Smooth muscle cell (in vitro differentiated cells): Measurements from ENCODE around the gene LMCD1. TPM values are rescaled to one million over a fixed set of nuclear protein-coding genes. Genes with fewer than 3 reads are reported as not detected.

Experiments used
- DNase-seq: peaks from one replicate; lab custom pipeline; 2025; ENCODE audit not compliant: unreplicated experiment; lab: John Stamatoyannopoulos, UW
- H2AFZ ChIP-seq: fragments of 200-600 bp; sonication (generic); 2 replicates; pipeline ENCODE4 v1.6.0; 2016; ENCODE audit warnings: antibody characterized with exemption, low read depth, mild to moderate bottlenecking
- H3F3A ChIP-seq: fragments of 200-600 bp; sonication (generic); 2 replicates; pipeline ENCODE4 v1.6.0; 2017; ENCODE audit warnings: antibody characterized with exemption, low read depth
- H3K27ac ChIP-seq: fragments of 200-600 bp; sonication (generic); 2 replicates; pipeline ENCODE4 v1.5.1; 2016; ENCODE audit warnings: low read depth, mild to moderate bottlenecking
- H3K27me3 ChIP-seq: fragments of 200-600 bp; sonication (generic); 2 replicates; pipeline ENCODE4 v1.6.1; 2016; ENCODE audit warnings: low read depth, mild to moderate bottlenecking
- H3K36me3 ChIP-seq: fragments of 200-600 bp; sonication (generic); 2 replicates; pipeline ENCODE4 v1.5.1; 2016; ENCODE audit warnings: low read depth
- H3K4me1 ChIP-seq: fragments of 200-600 bp; sonication (generic); 2 replicates; pipeline ENCODE4 v1.5.1; 2016; ENCODE audit warnings: low read depth
- H3K4me2 ChIP-seq: fragments of 200-600 bp; sonication (generic); 2 replicates; pipeline ENCODE4 v1.6.0; 2016; ENCODE audit warnings: mild to moderate bottlenecking
- H3K4me3 ChIP-seq: fragments of 200-600 bp; sonication (generic); 2 replicates; pipeline ENCODE4 v1.5.1; 2016; ENCODE audit warnings: mild to moderate bottlenecking
- H3K79me2 ChIP-seq: fragments of 200-600 bp; sonication (generic); 2 replicates; pipeline ENCODE4 v1.6.0; 2016; ENCODE audit warnings: low read depth, mild to moderate bottlenecking
- H3K9ac ChIP-seq: fragments of 200-600 bp; sonication (generic); 2 replicates; pipeline ENCODE4 v1.6.0; 2016; ENCODE audit warnings: low read depth
- H3K9me3 ChIP-seq: fragments of 200-600 bp; sonication (generic); replicated peaks from 2 replicates; pipeline ENCODE4 v1.5.1; 2016; ENCODE audit warnings: low read depth
- H4K20me1 ChIP-seq: fragments of 200-600 bp; sonication (generic); 2 replicates; pipeline ENCODE4 v1.6.0; 2016; ENCODE audit warnings: low read depth
- WGBS: methylation state at CpG from one replicate; pipeline ENCODE4 v1.1.7; 2016; ENCODE audit warnings: low lambda C conversion rate; 5-methylcytosine and 5-hydroxymethylcytosine counted together
- polyA plus RNA-seq: library from polyadenylated mRNA; unstranded; fragments of >200 nt; fragmentation: Nextera tagmentation; extraction: Ambion mirVana; gene quantifications from 2 replicates; pipeline ENCODE4 v1.2.1, GENCODE V29; 2016
- total RNA-seq: library from RNA; depleted of rRNA; stranded (reverse); fragments of >200 nt; gene quantifications from 2 replicates; pipeline ENCODE4 v1.2.3, GENCODE V29; 2014
- TF ChIP-seq, protein P1 (sequence below): fragments of 200-600 bp; sonication (generic); IDR thresholded peaks from 2 replicates; pipeline ENCODE4 v1.5.1; 2017; ENCODE audit warnings: borderline replicate concordance, mild to moderate bottlenecking, antibody characterized with exemption; ENCODE audit not compliant: insufficient read depth, poor library complexity, severe bottlenecking

LMCD1 gene
- total and polyA plus RNA-seq, 2 experiments from 2014 or later: 187 to 524 TPM

DNA sequence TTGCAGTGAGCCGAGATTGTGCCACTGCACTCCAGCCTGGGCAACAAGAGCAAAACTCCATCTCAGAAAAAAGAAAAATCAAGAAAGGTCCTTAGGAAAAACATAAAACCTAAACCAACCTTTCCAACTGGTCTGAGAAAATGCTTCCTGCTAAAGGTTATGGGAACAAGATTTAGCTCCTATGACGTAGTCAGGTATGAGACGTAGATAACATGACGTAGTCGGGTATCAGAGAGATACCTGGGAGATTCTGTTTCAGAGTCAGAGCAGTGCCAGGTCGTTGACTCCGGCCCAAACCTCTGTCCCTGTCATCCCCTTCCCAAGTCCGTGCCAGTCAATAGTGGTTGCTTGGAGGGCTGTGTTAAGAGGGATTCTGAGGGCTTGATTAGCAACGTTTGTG lies 39.9 kb downstream of the LMCD1 start:
- 89% methylated on average over 9 of the region's 9 CpGs for WGBS
- no peak overlapping the region for H2AFZ ChIP-seq
- H3K4me3 ChIP-seq: no peak overlapping the region
- peaks cover 70% of the 10 kb centered on the region for H4K20me1 ChIP-seq
- no peak overlapping the region for H3K4me2 ChIP-seq
- DNase-seq: no peak
- peaks cover 11% of the 10 kb centered on the region for H3K79me2 ChIP-seq
- peaks cover 46% of the 10 kb centered on the region for H3F3A ChIP-seq
- peak overlapping the region; percentile 97 for H3K27ac ChIP-seq
- no peaks in the 10 kb centered on the region for H3K9me3 ChIP-seq
- H3K36me3 ChIP-seq: peaks cover 20% of the 10 kb centered on the region
- no peaks in the 10 kb centered on the region for H3K4me1 ChIP-seq
- no peaks in the 10 kb centered on the region for H3K27me3 ChIP-seq
- no peak overlapping the region for H3K9ac ChIP-seq
- TF ChIP-seq, protein P1, sequence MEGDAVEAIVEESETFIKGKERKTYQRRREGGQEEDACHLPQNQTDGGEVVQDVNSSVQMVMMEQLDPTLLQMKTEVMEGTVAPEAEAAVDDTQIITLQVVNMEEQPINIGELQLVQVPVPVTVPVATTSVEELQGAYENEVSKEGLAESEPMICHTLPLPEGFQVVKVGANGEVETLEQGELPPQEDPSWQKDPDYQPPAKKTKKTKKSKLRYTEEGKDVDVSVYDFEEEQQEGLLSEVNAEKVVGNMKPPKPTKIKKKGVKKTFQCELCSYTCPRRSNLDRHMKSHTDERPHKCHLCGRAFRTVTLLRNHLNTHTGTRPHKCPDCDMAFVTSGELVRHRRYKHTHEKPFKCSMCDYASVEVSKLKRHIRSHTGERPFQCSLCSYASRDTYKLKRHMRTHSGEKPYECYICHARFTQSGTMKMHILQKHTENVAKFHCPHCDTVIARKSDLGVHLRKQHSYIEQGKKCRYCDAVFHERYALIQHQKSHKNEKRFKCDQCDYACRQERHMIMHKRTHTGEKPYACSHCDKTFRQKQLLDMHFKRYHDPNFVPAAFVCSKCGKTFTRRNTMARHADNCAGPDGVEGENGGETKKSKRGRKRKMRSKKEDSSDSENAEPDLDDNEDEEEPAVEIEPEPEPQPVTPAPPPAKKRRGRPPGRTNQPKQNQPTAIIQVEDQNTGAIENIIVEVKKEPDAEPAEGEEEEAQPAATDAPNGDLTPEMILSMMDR: no peak

- H3K4me3 ChIP-seq: no peak overlapping the region
- no peak overlapping the region for H3K9ac ChIP-seq
- H3K79me2 ChIP-seq: peaks cover 11% of the 10 kb centered on the region
- H3K27ac ChIP-seq: peak overlapping the region; percentile 25
- no peaks in the 10 kb centered on the region for H3K27me3 ChIP-seq
- peaks cover 20% of the 10 kb centered on the region for H3K36me3 ChIP-seq
- TF ChIP-seq, protein P1: no peak
- H2AFZ ChIP-seq: no peak overlapping the region
- H4K20me1 ChIP-seq: peaks cover 61% of the 10 kb centered on the region
- no peak for DNase-seq
- no peak overlapping the region for H3K4me2 ChIP-seq
- WGBS: 88% methylated on average over 12 of the region's 12 CpGs
- H3F3A ChIP-seq: peaks cover 41% of the 10 kb centered on the region
- H3K4me1 ChIP-seq: no peaks in the 10 kb centered on the region
- no peaks in the 10 kb centered on the region for H3K9me3 ChIP-seq
These were observed 40.8 kb downstream of the LMCD1 start for GRCh38 chr3:8542190-8543135.

DNA sequence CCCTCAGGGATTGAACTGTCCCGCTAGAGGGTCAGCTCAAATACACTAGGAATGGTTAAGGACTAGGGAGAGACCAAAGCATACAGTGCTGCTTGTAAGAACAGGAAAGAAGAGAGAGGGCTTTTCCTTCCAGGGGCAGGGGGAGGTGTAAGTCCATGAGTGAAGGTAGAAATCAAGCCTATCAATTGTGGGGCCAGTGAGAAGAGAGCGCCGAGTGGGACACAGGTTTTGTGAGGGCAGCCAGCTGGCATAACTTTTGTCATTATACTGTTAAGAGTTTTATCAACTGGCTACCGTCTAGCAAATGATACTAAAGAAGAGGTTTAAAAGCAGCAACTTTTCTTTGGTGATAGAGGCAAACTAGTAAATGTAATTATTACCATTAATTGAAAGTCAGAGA lies 45.0 kb downstream of the LMCD1 start:
- H4K20me1 ChIP-seq: peaks cover 31% of the 10 kb centered on the region
- no peaks in the 10 kb centered on the region for H3K9me3 ChIP-seq
- no peak overlapping the region for H3K4me3 ChIP-seq
- peak overlapping the region; percentile 38 for H3K27ac ChIP-seq
- peaks cover 44% of the 10 kb centered on the region for H3F3A ChIP-seq
- H3K27me3 ChIP-seq: no peaks in the 10 kb centered on the region
- H2AFZ ChIP-seq: no peak overlapping the region
- H3K4me2 ChIP-seq: no peak overlapping the region
- 91% methylated on average over 4 of the region's 4 CpGs for WGBS
- H3K4me1 ChIP-seq: no peaks in the 10 kb centered on the region
- no peak for DNase-seq
- TF ChIP-seq, protein P1: no peak
- H3K36me3 ChIP-seq: peaks cover 23% of the 10 kb centered on the region
- H3K9ac ChIP-seq: no peak overlapping the region
- peaks cover 17% of the 10 kb centered on the region for H3K79me2 ChIP-seq
